Stimulated activated naive B cell treated with anti-CD40 and anti-IgM and Interleukin-4, amounts not matched to agents 10 μg/mL and 1 μg/mL and 100 μg/mL, for 72 hours (primary cell): ENCODE data around the gene MAG.
"Not testable (repeated sequence)": the region's sequence is repeated elsewhere in the genome, so short reads cannot be mapped to it uniquely, and the experiment has no call there.

ENCODE experiments used
- ATAC-seq, 2 donors: fragments of 150-1000 bp; cut with Tn5 transposase; replicated peaks; 2 replicates each; pipeline ENCODE4 v1.10.0; 2021; ENCODE audit warnings: moderate library complexity in 1 of 2
- DNase-seq: peaks from one replicate; pipeline ENCODE4 v3.0.0; 2021
- H3K27ac Mint-ChIP-seq: one replicate; pipeline ENCODE4 v1.8.0; 2022; ENCODE audit warnings: mild to moderate bottlenecking, mixed read lengths
- H3K27me3 Mint-ChIP-seq, 2 donors: one replicate each; pipeline ENCODE4 v1.8.0; 2022; ENCODE audit warnings: mixed read lengths in 2 of 2
- H3K36me3 Mint-ChIP-seq, 2 donors: one replicate each; pipeline ENCODE4 v1.8.0; 2022; ENCODE audit warnings: mixed read lengths in 2 of 2, mild to moderate bottlenecking in 1 of 2
- H3K4me1 Mint-ChIP-seq, 2 donors: one replicate each; pipeline ENCODE4 v1.8.0; 2022; ENCODE audit warnings: mixed read lengths in 2 of 2, mild to moderate bottlenecking in 1 of 2
- H3K4me3 Mint-ChIP-seq, 2 donors: one replicate each; pipeline ENCODE4 v1.8.0; 2022; ENCODE audit warnings: mild to moderate bottlenecking in 2 of 2, mixed read lengths in 2 of 2, moderate library complexity in 1 of 2
- H3K9me3 Mint-ChIP-seq, 2 donors: one replicate each; pipeline ENCODE4 v1.8.0; 2022; ENCODE audit warnings: mixed read lengths in 2 of 2, mild to moderate bottlenecking in 1 of 2

Gene MAG

DNA sequence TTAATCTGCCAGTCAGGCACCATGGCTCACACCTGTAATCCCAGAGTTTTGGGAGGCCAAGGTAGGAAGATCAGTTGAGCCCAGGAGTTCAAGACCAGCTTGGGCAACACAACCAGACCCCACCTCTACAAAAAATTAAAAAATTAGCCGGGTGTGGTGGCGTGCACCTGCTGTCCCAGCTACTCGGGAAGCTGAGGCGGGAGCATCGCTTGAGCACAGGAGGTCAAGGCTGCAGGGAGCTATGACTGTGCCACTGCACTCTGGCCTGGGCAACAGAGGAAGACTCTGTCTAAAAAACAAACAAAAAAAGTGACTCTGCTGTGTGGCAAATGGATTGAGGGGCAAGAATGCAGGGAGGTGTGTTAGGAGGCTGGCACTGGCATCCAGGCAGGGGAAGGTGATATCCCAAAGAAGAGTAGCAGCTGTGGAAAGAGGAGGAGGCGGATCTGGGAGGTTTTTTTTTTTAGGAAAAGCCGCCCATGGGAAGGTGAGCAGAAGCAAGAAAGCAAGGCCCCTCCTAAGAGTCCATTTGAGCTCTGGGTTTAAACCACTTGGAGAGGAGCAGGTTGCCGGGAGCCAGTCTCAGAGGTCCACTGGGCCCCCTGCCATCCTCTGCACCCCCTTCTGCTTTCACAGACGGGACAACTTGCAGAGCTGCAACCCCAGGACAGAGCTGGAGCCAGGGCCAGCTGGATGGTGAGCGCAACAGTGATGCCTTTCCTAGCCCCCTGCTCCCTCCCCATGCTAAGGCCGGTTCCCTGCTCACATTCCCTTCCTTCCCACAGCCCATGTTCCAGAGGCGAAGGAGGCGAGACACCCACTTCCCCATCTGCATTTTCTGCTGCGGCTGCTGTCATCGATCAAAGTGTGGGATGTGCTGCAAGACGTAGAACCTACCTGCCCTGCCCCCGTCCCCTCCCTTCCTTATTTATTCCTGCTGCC, 7.5 kb upstream of the MAG start:
- no peaks in the 10 kb centered on the region for H3K9me3 Mint-ChIP-seq
- no peaks in the 10 kb centered on the region for H3K27me3 Mint-ChIP-seq
- no peak overlapping the region for H3K27ac Mint-ChIP-seq
- no peak for DNase-seq
- no peak for ATAC-seq
- H3K36me3 Mint-ChIP-seq = peaks cover 6 to 7% of the 10 kb centered on the region in 2 donors
- H3K4me1 Mint-ChIP-seq = peaks cover 33 to 55% of the 10 kb centered on the region in 2 donors
- no peak overlapping the region for H3K4me3 Mint-ChIP-seq

DNA sequence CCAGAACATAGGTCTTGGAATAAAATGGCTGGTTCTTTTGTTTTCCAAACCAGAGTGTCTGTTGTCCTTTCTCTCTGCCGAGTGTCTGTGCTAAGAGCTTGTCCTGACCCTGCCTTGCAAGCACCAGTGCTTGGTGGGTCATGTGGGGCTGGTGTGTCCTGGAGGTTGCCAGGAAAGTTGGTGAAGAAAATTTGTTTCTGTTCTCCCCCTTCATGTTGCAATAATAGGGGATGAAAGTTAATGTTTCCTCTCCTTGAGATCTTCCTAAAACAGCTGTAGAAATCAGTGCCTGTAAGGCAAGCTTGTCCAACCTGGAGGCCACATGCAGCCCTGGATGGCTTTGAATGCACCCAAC, 6.9 kb upstream of the MAG start:
- ATAC-seq (no peak), DNase-seq (no peak)
- Mint-ChIP-seq H3K27ac (no peak overlapping the region), H3K9me3 (no peaks in the 10 kb centered on the region), H3K27me3 (no peaks in the 10 kb centered on the region), H3K4me3 (no peak overlapping the region), H3K4me1 (peaks cover 33 to 48% of the 10 kb centered on the region in 2 donors), H3K36me3 (peaks cover 5% of the 10 kb centered on the region in 2 donors)

DNA sequence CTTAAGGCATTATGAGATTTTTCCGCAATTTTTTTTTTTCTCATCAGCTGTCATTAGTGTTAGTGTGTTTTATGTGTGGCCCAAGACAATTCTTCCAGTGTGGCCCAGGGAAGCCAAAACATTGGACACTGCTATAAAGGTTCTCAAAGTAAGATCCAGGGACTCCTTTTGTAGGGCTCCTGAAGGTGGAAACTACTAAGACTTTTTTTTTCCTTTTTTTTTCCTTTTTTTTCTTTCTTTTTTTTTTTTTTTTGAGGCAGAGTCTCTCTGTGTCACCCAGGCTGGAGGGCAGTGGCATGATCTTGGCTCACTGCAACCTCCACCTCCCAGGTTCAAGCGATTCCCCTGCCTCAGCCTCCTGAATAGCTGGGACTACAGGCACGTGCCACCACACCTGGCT, 6.5 kb upstream of the MAG start:
- DNase-seq, ATAC-seq, H3K27ac Mint-ChIP-seq, H3K27me3 Mint-ChIP-seq, H3K36me3 Mint-ChIP-seq, H3K9me3 Mint-ChIP-seq, H3K4me3 Mint-ChIP-seq: not testable (repeated sequence)
- H3K4me1 Mint-ChIP-seq = peaks cover 29 to 48% of the 10 kb centered on the region in 2 donors

DNA sequence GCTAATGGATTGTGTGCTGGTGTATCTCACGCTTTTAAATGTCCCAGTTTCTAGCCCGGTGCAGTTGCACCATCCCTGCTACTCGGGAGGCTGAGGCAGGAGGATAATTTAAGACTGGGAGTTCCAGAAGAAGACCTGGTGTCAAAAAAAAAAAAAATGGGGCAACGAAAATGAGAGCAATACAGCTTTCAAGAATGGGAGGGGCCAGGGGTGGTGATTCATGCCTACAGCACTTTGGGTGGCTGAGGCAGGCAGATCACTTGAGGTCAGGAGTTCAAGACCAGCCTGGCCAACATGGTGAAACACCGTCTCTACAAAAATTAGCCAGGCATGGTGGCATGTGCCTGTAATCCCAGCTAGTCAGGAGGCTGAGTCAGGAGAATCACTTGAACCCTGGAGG, 5.9 kb upstream of the MAG start:
- H3K27ac Mint-ChIP-seq, H3K4me3 Mint-ChIP-seq, DNase-seq, H3K9me3 Mint-ChIP-seq, H3K36me3 Mint-ChIP-seq, H3K27me3 Mint-ChIP-seq, ATAC-seq: not testable (repeated sequence)
- peaks cover 25 to 46% of the 10 kb centered on the region in 2 donors for H3K4me1 Mint-ChIP-seq

DNA sequence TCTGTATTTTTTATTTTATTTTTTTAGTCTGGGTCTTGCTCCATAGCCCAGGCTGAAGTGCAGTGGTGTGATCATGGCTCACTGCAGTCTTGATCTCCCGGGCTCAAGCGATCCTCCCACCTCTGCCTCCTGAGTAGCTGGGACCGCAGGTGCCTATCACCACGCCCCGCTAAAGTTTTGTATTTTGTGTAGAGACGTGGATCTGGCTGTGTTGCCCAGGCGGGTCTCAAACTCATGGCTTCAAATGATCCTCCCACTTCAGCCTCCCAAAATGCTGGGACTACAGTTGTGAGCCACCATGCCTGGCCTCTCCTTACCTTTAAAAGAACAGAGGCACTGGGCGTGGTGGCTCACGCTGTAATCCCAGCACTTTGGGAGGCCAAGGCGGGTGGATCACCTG, 4.2 kb upstream of the MAG start:
- no peaks in the 10 kb centered on the region for H3K9me3 Mint-ChIP-seq
- DNase-seq = no peak
- H3K36me3 Mint-ChIP-seq = no peaks in the 10 kb centered on the region
- no peak for ATAC-seq
- H3K27ac Mint-ChIP-seq = no peak overlapping the region
- no peaks in the 10 kb centered on the region for H3K27me3 Mint-ChIP-seq
- H3K4me3 Mint-ChIP-seq = no peak overlapping the region
- H3K4me1 Mint-ChIP-seq = peaks cover 23 to 44% of the 10 kb centered on the region in 2 donors

DNA sequence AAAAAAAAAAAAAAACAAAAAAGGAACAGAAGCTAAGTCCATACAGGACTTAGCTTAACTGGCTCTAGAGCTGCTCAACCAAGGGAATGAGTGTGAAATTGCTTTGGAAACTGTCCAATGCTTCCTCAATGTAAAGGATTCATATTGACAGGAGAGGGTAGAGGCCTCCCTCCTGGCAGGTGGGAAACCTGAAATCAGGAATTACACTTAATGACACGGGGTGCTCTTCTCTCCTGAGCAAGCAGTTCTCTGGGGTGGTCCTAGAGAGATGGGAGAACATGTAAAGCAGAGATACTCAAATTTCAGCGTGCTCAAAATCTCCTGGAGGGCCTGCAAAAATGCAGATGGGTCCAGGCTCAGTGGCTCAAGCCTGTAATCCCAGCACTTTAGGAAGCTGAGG, 3.6 kb upstream of the MAG start:
- ATAC-seq = no peak
- DNase-seq = no peak
- Mint-ChIP-seq H3K4me1 (peaks cover 23 to 44% of the 10 kb centered on the region in 2 donors), H3K9me3 (no peaks in the 10 kb centered on the region), H3K27ac (no peak overlapping the region), H3K27me3 (no peaks in the 10 kb centered on the region), H3K4me3 (no peak overlapping the region), H3K36me3 (no peaks in the 10 kb centered on the region)

DNA sequence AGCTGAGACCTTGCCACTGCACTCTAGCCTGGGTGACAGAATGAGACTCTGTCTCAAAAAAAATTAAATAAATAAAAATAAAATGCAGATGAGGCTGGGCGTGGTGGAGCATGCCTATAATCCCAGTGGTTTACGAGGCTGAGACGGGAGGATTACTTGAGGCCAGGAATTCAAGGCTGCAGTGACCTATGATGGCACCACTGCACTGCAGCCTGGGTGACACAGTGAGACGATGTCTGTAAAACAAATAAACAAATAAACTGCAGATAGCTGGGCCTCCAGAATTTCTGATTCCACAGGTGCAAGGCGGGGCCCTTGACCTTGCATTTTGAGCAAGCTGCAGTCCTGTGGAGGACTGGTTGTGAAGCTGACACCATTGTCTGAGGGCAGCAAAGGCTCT, 3.1 kb upstream of the MAG start:
- no peak overlapping the region for H3K27ac Mint-ChIP-seq
- H3K4me3 Mint-ChIP-seq = no peak overlapping the region
- H3K36me3 Mint-ChIP-seq = no peaks in the 10 kb centered on the region
- H3K4me1 Mint-ChIP-seq = peaks cover 21 to 41% of the 10 kb centered on the region in 2 donors
- no peaks in the 10 kb centered on the region for H3K9me3 Mint-ChIP-seq
- DNase-seq = no peak
- ATAC-seq = no peak
- no peaks in the 10 kb centered on the region for H3K27me3 Mint-ChIP-seq

DNA sequence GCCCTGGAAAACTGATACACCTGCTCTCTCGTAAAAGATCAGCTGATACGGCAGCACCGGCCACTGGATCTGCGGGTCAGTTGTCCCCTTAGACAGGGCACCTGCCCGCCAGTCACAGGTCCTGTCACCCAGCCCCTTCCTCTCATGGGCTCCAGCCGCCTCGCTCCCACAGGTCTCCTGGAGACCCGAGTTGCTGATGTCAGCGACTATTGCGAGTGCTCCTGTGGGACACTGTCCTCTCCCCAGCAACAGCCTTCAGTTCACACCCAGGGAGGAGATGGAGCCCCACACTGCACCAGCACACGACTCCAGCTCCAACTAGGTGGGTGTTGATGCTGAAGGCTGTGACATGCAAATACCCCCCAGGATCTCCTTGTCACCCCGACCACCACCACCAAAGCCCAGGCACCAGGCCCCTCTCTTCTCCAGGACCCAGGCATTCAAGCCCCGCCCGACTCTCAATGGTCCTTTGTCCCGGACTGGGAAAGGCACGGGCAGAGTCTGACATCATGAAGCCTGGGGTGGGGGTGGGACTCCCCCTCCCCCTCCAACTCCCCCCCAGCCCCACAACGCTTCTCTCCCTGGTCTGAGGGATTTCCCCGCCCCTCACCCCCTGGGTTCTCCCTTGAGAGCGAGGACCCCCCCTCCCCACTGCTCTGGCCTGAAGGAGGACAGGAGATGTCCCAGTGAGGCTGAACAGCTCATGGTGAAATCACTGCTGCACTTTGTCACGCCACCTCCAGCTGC, 1.4 kb upstream of the MAG start:
- H3K27ac Mint-ChIP-seq = no peak overlapping the region

DNA sequence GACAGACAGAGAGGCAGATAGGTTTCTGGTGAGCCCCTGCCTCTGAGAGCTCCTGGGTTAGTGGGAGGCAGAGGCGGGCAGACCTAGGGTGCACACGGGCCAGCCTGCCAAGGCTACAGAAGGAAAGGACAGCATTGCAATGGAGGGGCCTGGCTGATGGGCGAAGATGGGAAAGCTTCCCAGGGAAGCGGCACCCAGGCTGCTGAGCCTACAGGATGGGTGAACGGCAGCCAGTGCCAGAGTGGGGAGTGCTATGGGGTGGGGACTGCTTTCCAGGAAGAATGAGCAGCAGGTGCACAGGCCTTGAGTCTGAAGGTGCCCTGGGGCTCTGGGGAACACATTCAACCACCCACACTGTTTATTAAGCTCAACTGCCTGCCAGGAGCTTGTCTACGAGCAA, 702 bp upstream of the MAG start:
- H3K36me3 Mint-ChIP-seq = no peaks in the 10 kb centered on the region
- no peaks in the 10 kb centered on the region for H3K9me3 Mint-ChIP-seq
- H3K27ac Mint-ChIP-seq = no peak overlapping the region
- DNase-seq = no peak
- no peak for ATAC-seq
- no peak overlapping the region for H3K4me3 Mint-ChIP-seq
- peaks cover 26 to 36% of the 10 kb centered on the region in 2 donors for H3K4me1 Mint-ChIP-seq
- H3K27me3 Mint-ChIP-seq = no peaks in the 10 kb centered on the region

More for the DNA sequence above, 1.4 kb upstream of the MAG start:
- DNase-seq (no peak), ATAC-seq (no peak)
- Mint-ChIP-seq H3K4me1 (peaks cover 21 to 36% of the 10 kb centered on the region in 2 donors), H3K27me3 (no peaks in the 10 kb centered on the region), H3K36me3 (no peaks in the 10 kb centered on the region), H3K9me3 (no peaks in the 10 kb centered on the region), H3K4me3 (no peak overlapping the region)

DNA sequence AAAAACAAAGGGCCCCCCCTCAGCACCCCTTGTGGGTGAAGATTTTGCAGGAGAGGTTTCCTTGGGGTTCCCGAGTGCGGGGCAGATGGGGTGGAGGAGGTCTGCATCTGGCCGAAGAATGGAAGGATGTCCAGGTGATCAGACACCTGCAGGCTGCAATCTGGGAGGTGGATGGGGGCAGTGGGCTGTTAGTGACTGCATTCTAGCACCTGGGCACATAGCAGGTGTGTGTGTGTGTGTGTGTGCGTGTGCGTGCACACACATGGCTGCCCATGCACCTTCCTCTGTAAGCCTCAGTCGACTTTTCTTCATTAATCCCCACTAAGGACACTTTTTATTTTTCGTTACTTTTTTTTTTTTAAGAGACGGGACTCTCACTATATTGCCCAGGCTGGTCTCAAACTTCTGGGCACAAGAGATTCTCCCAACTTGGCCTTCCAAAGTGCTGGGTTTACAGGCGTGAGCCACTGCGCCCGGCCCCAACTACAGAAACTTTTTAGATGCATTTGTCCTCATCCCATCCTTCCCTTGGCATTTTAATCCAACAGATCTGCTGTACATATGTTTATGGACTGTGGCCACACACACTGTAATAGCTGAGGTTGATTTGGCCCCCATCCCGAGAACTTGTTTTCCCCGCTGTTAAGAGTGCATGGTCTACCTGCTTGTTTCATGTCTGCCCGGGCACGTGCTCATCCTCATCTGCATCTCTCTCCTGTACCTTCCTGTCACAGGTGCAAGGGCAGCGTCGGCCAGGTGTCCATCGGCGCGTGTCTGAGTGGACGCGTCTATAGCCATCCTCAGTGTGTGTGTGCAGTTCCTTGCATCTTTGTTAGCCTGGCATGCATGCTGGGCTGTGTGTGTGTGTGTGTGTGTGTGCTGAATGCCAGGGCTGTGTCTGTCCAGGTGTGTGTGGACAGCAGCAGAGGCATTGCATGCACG, 731 bp downstream of the MAG start:
- no peak overlapping the region for H3K4me3 Mint-ChIP-seq
- H3K4me1 Mint-ChIP-seq = peaks cover 23 to 30% of the 10 kb centered on the region in 2 donors
- no peaks in the 10 kb centered on the region for H3K27me3 Mint-ChIP-seq
- DNase-seq = no peak
- no peak for ATAC-seq
- no peaks in the 10 kb centered on the region for H3K9me3 Mint-ChIP-seq
- H3K27ac Mint-ChIP-seq = no peak overlapping the region
- H3K36me3 Mint-ChIP-seq = no peaks in the 10 kb centered on the region

DNA sequence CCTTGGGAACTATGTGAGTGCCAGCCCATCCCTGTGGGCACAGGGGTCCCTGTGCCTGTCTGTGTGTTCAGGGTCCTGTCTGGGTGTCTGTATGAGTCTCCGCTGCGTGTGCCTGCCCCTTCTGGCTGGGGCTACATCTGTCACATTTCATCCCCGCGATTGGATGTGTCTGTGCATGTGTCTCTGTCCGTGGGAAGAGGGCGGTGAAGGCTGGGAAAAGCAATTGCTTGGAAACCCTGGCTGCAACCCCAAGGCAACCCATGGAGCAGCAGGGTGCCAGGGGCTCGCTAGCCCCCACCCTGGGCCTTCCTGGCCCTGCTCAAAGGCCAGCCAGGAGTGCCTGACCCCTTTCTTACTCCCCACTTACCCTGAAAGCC, 1.4 kb downstream of the MAG start:
- ATAC-seq = no peak

DNA sequence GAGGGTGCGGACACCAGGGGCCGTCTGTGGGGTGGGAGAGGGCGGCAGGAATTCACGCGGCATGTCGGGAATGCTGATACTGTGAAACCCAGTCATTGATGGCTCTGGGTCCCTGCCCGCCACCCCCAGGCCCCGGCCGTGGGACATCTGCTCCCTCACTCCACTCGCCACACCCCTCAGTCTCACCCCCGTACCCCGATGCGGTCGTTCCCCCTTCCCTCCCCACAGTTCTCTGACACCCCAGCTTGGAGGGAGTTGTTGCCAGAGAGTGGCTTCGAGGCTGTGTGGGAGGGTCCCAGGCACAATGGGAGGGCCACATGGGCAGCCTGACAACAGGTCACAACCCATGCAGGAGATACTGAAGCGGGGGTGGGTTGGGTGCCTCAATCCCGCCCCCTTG, 1.8 kb downstream of the MAG start:
- DNase-seq (no peak), ATAC-seq (no peak)
- peaks cover 23 to 30% of the 10 kb centered on the region in 2 donors for H3K4me1 Mint-ChIP-seq
- no peaks in the 10 kb centered on the region for H3K27me3 Mint-ChIP-seq
- H3K36me3 Mint-ChIP-seq = no peaks in the 10 kb centered on the region
- no peak overlapping the region for H3K4me3 Mint-ChIP-seq
- no peak overlapping the region for H3K27ac Mint-ChIP-seq
- no peaks in the 10 kb centered on the region for H3K9me3 Mint-ChIP-seq

More for the DNA sequence above, 1.4 kb downstream of the MAG start:
- Mint-ChIP-seq H3K27ac (no peak overlapping the region), H3K9me3 (no peaks in the 10 kb centered on the region), H3K27me3 (no peaks in the 10 kb centered on the region), H3K4me3 (no peak overlapping the region), H3K4me1 (peaks cover 23 to 30% of the 10 kb centered on the region in 2 donors), H3K36me3 (no peaks in the 10 kb centered on the region)
- no peak for DNase-seq

DNA sequence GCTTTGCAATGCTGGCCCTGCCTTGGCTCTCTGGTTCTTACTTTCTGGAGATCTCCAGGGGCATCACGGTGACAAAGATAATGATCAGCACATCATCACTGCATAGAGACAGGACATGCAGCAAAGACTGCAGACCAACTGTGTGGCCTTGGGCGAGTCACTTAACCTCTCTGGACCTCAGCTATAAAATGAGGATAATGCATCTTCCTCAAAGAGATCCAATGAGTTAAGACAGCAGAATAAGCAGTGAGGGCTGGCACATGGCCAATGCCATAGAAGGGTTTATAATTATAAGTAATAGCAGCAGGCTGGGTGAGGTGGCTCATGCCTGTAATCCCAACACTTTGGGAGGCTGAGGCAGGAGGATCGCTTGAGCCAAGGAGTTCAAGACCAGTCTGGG, 2.4 kb downstream of the MAG start:
- H3K4me3 Mint-ChIP-seq = no peak overlapping the region
- H3K27me3 Mint-ChIP-seq = no peaks in the 10 kb centered on the region
- H3K27ac Mint-ChIP-seq = no peak overlapping the region
- peaks cover 23 to 30% of the 10 kb centered on the region in 2 donors for H3K4me1 Mint-ChIP-seq
- DNase-seq = no peak
- no peaks in the 10 kb centered on the region for H3K36me3 Mint-ChIP-seq
- ATAC-seq = no peak
- no peaks in the 10 kb centered on the region for H3K9me3 Mint-ChIP-seq
